ENCODE data around the gene PRDX6.

- TF ChIP-seq CTCF (IDR thresholded peaks at IDR 0.05) (no peak), POLR2A (IDR thresholded peaks at IDR 0.05) (no peak)
Measured at GRCh38 chr1:173536223-173536622, 59.1 kb downstream of the PRDX6 start.
